ENCODE results near the gene RPE65.

DNA sequence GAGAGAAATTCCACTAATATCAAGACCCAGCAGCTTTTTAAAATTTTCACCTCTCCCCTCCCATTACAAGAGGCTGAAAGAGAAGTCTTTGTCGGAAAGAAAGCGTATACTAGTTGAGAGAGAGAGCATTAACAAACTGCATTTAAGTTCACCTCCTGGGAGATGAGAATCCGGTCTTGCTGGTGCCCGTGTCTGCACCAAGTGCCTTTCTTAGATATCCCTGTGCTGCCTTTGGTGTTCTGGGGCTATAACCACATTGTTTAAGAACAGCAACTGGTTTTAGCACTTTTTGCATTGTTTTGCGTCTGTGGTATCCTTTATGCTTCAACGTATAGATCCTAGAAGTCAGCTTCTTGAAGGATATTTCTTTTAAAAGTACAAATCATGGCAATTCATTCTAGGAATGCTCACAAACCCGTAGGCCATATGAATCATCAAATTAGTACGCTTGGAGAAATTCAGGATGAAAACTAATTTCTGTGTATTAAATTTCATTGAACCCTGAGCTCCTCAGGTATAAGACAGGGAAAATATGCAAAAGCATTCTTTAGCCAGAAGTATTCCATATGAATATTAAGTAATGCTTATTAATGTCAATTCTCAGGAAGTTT, 3.4 kb upstream of the RPE65 start:
- no peak for TF ChIP-seq CTCF (IDR thresholded peaks at IDR 0.05)
- TF ChIP-seq POLR2A (IDR thresholded peaks at IDR 0.05) = no peak

Data from right lobe of liver (tissue), 4 donors.